Measurements from ENCODE around the gene PHRF1. TPM values are rescaled to one million over a fixed set of nuclear protein-coding genes. Genes with fewer than 3 reads are reported as not detected.

Gene PHRF1
- total and polyA plus RNA-seq, 9 of the 15 experiments (the other 6 are each of a cell fraction or from before 2014, with no cell fraction given), result 0.07 to 37.2 (median 7.7) TPM

GRCh38 chr11:636511-637332 lies 60.5 kb downstream of the PHRF1 start, which contains the start of gene DRD4 (continued):
- no peak for TF ChIP-seq ZNF518B (CRISPR knock-in tag; IDR thresholded peaks at IDR 0.05)

- H2AFZ ChIP-seq (ENCODE audit: low read depth, low read length), result no peak overlapping the region
- intact Hi-C loops (cut with micrococcal nuclease) (no loop called here), in situ Hi-C loops (cut with MboI) (no loop called here)
- H3K9me3 ChIP-seq (replicated peaks; ENCODE audit: control insufficient read depth, insufficient read depth, low read depth, low read length), result no peaks in the 10 kb centered on the region
- FAIRE-seq (no peak), DNase-seq (ENCODE audit: extremely low read depth in 1 of 4, low spot score in 3 of 4) (no peak), ATAC-seq (no peak)
- ChIA-PET POLR2A (no interaction called here), CTCF (ENCODE audit: low intra/inter-chr PET ratio) (no interaction called here)
- peaks cover 2% of the 10 kb centered on the region; the same call in 1 of the 3 replicates for H3K79me2 ChIP-seq (ENCODE audit: control insufficient read depth, insufficient read depth, low read length)
- H3K4me1 ChIP-seq (replicated peaks in 1 of 2; ENCODE audit: control insufficient read depth in 2 of 2, insufficient read depth in 2 of 2, low read length in 2 of 2), result peaks cover 0 to 17% of the 10 kb centered on the region in 2 experiments; a peak in 2 of 5 replicates
- no peaks in the 10 kb centered on the region for H4K20me1 ChIP-seq (replicated peaks; ENCODE audit: control insufficient read depth, insufficient read depth, low read length)
- no peak overlapping the region for H3K4me3 ChIP-seq
- H3K27ac ChIP-seq (ENCODE audit: extremely low read depth, low read depth, low read length), result no peak overlapping the region
- H3K9me1 ChIP-seq (ENCODE audit: control insufficient read depth, insufficient read depth, low read length), result no peaks in the 10 kb centered on the region
- H3K9ac ChIP-seq (ENCODE audit: insufficient read depth in 1 of 2, low read depth in 2 of 2, low read length in 2 of 2), result no peak overlapping the region
- H3K27me3 ChIP-seq (ENCODE audit: control insufficient read depth in 2 of 2, insufficient read depth in 2 of 2, low read length in 2 of 2), result no peaks in the 10 kb centered on the region
- 100% methylated on average over 4 of the region's 34 CpGs for WGBS (ENCODE audit: insufficient coverage, low coverage, missing lambda C conversion rate)
- BruUV-seq (replicated peaks), result no TSS peak
- peaks cover 43% of the 10 kb centered on the region; the same call in 2 of the 3 replicates for H3K36me3 ChIP-seq (ENCODE audit: control insufficient read depth, insufficient read depth, low read length)
- H3K4me2 ChIP-seq (ENCODE audit: insufficient read depth, low read length), result no peak overlapping the region
- no peak for TF ChIP-seq MGA (IDR thresholded peaks at IDR 0.05)
- no peak for TF ChIP-seq MYNN (IDR thresholded peaks at IDR 0.05)
- no peak for TF ChIP-seq MYNN (CRISPR knock-in tag; IDR thresholded peaks at IDR 0.05)
- no peak for TF ChIP-seq C11orf30 (IDR thresholded peaks at IDR 0.05; ENCODE audit: low read depth)
Measured at GRCh38 chr11:637333-637592, 61.0 kb downstream of the PHRF1 start.

Data from K562 (cell line).